PC-3 (cell line): ENCODE results near the gene ERO1B. TPM values are rescaled to one million over a fixed set of nuclear protein-coding genes. Genes with fewer than 3 reads are reported as not detected.
"Not testable (repeated sequence)": the region's sequence is repeated elsewhere in the genome, so short reads cannot be mapped to it uniquely, and the experiment has no call there.

Experiments
- ATAC-seq: fragments of 200-7000 bp; cut with Tn5 transposase; 2 replicates; pipeline ENCODE4 v1.9.1; 2020; ENCODE audit warnings: mild to moderate bottlenecking, moderate library complexity
- Bru-seq: library from RNA; stranded (reverse); fragments of 400-500 nt; gene quantifications from one replicate; lab custom pipeline; 2021; lab: Mats Ljungman, UMichigan
- BruChase-seq, 2 experiments: library from RNA; stranded (reverse); fragments of 400-500 nt; gene quantifications; one replicate each; lab custom pipeline; 2021; lab: Mats Ljungman, UMichigan
- BruUV-seq: library from RNA; stranded (reverse); fragments of 400-500 nt; replicated peaks from 2 replicates; lab custom pipeline; 2021; lab: Mats Ljungman, UMichigan
- CTCF ChIA-PET: fragments of 300-600 bp; sonication (Branson Sonifier 250); formaldehyde crosslinking; loops from one replicate; lab custom pipeline; 2022; ENCODE audit warnings: antibody characterized with exemption; lab: Charles Lee
- POLR2A ChIA-PET: fragments of 300-600 bp; sonication (Branson Sonifier 250); formaldehyde crosslinking; loops from one replicate; lab custom pipeline; 2022; ENCODE audit warnings: antibody characterized with exemption; ENCODE audit not compliant: unreplicated experiment; lab: Charles Lee
- DNase-seq: peaks from one replicate; pipeline ENCODE4 v3.0.0-alpha.2; 2015
- H2AFZ ChIP-seq: fragments of 300-600 bp; sonication (generic); 2 replicates; pipeline ENCODE4 v1.6.0; 2016; ENCODE audit warnings: antibody characterized with exemption, low read length
- H3F3A ChIP-seq: fragments of 300-600 bp; sonication (generic); one replicate; pipeline ENCODE4 v1.6.0; 2017; ENCODE audit warnings: antibody characterized with exemption, low read length, control low read depth, mild to moderate bottlenecking; ENCODE audit not compliant: unreplicated experiment
- H3K27ac ChIP-seq: fragments of 300-600 bp; sonication (generic); 2 replicates; pipeline ENCODE4 v1.5.1; 2016; ENCODE audit warnings: mild to moderate bottlenecking, low read length
- H3K27me3 ChIP-seq: fragments of 300-600 bp; sonication (generic); 2 replicates; pipeline ENCODE4 v1.6.1; 2016; ENCODE audit warnings: low read length, mixed read lengths
- H3K36me3 ChIP-seq: fragments of 300-600 bp; sonication (generic); 2 replicates; pipeline ENCODE4 v1.6.1; 2016; ENCODE audit warnings: low read depth, mixed run types, low read length, mixed read lengths
- H3K4me1 ChIP-seq: fragments of 300-600 bp; sonication (generic); 2 replicates; pipeline ENCODE4 v1.5.1; 2016; ENCODE audit warnings: low read length; ENCODE audit not compliant: insufficient read depth
- H3K4me2 ChIP-seq: fragments of 300-600 bp; sonication (generic); 2 replicates; pipeline ENCODE4 v1.6.0; 2016; ENCODE audit warnings: low read length
- H3K4me3 ChIP-seq: fragments of 300-600 bp; sonication (generic); 2 replicates; pipeline ENCODE4 v1.5.1; 2016; ENCODE audit warnings: mild to moderate bottlenecking, low read length, mixed read lengths
- H3K79me2 ChIP-seq: fragments of 300-600 bp; sonication (generic); 2 replicates; pipeline ENCODE4 v1.6.1; 2017; ENCODE audit warnings: low read length, mixed read lengths
- H3K9ac ChIP-seq: fragments of 300-600 bp; sonication (generic); 2 replicates; pipeline ENCODE4 v1.6.0; 2016; ENCODE audit warnings: mild to moderate bottlenecking, low read length
- H3K9me2 ChIP-seq: fragments of 300-600 bp; sonication (generic); replicated peaks from 2 replicates; pipeline ENCODE4 v1.6.1; 2016; ENCODE audit warnings: mixed run types, low read length, mixed read lengths
- H3K9me3 ChIP-seq: fragments of 300-600 bp; sonication (generic); 2 replicates; pipeline ENCODE4 v1.6.1; 2016; ENCODE audit warnings: low read length, mixed read lengths
- H4K20me1 ChIP-seq: fragments of 300-600 bp; sonication (generic); 2 replicates; pipeline ENCODE4 v1.6.1; 2016; ENCODE audit warnings: low read length, mixed read lengths
- EZH2 ChIP-seq: fragments of 300-600 bp; sonication (generic); IDR thresholded peaks from one replicate; pipeline ENCODE4 v1.6.1; 2017; ENCODE audit warnings: antibody characterized with exemption, mild to moderate bottlenecking, low read length; ENCODE audit not compliant: unreplicated experiment
- EZH2phosphoT487 ChIP-seq: fragments of 300-600 bp; sonication (generic); IDR thresholded peaks from 2 replicates; pipeline ENCODE4 v1.6.1; 2018; ENCODE audit warnings: mild to moderate bottlenecking, antibody characterized with exemption, low read length, borderline replicate concordance
- intact Hi-C: fragments of 100-400 bp; cut with micrococcal nuclease; formaldehyde crosslinking; loops from 2 replicates; pipeline ENCODE4 v1.9.0; 2023
- long read RNA-seq: library from polyadenylated mRNA; unstranded; transcript quantifications from one replicate; pipeline ENCODE4 v2.0.0, GENCODE V29; 2021; ENCODE audit not compliant: unreplicated experiment
- total RNA-seq: library from RNA; depleted of rRNA; stranded (reverse); fragments of >200 nt; gene quantifications from 2 replicates; pipeline ENCODE4 v1.2.3, GENCODE V29; 2014; rRNA removed
- TF ChIP-seq, protein P1 (sequence below): fragments of 300-600 bp; sonication (generic); conservative IDR thresholded peaks from 2 replicates; pipeline ENCODE4 v1.5.1; 2017; ENCODE audit warnings: antibody characterized with exemption, low read depth, mild to moderate bottlenecking, low read length

ERO1B gene, protein sequence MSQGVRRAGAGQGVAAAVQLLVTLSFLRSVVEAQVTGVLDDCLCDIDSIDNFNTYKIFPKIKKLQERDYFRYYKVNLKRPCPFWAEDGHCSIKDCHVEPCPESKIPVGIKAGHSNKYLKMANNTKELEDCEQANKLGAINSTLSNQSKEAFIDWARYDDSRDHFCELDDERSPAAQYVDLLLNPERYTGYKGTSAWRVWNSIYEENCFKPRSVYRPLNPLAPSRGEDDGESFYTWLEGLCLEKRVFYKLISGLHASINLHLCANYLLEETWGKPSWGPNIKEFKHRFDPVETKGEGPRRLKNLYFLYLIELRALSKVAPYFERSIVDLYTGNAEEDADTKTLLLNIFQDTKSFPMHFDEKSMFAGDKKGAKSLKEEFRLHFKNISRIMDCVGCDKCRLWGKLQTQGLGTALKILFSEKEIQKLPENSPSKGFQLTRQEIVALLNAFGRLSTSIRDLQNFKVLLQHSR
- total RNA-seq (0.46 and 0.95 TPM in 2 replicates), Bru-seq, nascent RNA (percentile 67 among the genes with signal in this experiment), BruChase-seq, experiment 1, labeled RNA remaining after a 6-hour chase (percentile 49 among the genes with signal in this experiment), BruChase-seq, experiment 2, labeled RNA remaining after a 2-hour chase (percentile 54 among the genes with signal in this experiment)
- long read RNA-seq, partial matches to known transcripts, result 2 of 16 reads
- long read RNA-seq, other reads (novel, unspliced or antisense), result 14 of 16 reads

DNA sequence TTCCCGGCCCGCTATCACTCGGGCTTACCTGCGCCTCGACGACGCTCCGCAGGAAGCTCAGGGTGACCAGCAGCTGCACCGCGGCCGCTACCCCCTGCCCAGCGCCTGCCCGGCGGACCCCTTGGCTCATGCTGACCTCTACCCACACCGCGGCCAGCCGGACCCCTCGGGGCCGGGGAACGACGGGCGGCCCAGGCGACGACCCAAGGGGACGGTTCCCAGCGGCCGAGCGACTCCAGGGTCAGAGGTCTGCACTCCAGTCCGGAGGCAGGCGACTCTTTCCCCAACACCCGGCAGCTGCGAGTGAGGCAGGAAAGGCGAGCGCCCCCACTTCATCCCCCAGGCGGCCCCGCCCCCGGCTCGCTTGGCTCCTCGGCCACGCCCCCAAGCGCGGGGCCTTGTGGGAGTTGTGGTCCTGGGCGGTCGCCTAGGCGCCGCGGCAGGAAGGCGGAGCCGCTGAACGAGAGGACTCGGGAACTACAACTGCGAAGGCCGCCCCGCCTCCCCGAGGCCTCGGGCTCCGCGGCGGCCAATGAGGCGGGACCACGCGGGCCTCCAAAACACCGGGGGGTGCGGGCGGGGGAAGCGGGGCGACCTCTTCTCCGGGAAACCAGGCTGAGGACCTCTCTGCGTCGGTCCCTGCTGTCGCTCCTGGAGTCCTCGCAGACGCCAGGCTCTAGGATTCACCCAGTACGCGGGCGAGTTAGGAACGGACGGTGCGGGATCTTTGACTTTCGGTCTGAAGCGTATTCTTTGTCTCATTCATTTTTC lies at the start of gene ERO1B:
ERO1B (minus strand) TSS at position 305 of the 771 bp plus-strand sequence; CDS start at position 130, 175 bp downstream.
- Histone ChIP-seq H3K79me2 (no peaks in the 10 kb centered on the region), H3K9ac (peak within 1 kb of the TSS; percentile 70), H3K4me3 (peak within 1 kb of the TSS; percentile 84), H3K4me1 (peaks cover 7% of the 10 kb centered on the region; the same call in 1 of the 2 replicates), H3K9me3 (no peaks in the 10 kb centered on the region), H3K27me3 (no peaks in the 10 kb centered on the region), H3K36me3 (no peaks in the 10 kb centered on the region), H3K4me2 (peak within 1 kb of the TSS; percentile 98), H4K20me1 (no peaks in the 10 kb centered on the region), H3F3A (no peaks in the 10 kb centered on the region), H2AFZ (peak within 1 kb of the TSS; percentile 97), H3K27ac (no peak within 1 kb of the TSS), H3K9me2 (no peaks in the 10 kb centered on the region)
- POLR2A ChIA-PET, result no interaction called here
- no peak for TF ChIP-seq EZH2phosphoT487
- no peak for TF ChIP-seq EZH2
- TF ChIP-seq, protein P1, sequence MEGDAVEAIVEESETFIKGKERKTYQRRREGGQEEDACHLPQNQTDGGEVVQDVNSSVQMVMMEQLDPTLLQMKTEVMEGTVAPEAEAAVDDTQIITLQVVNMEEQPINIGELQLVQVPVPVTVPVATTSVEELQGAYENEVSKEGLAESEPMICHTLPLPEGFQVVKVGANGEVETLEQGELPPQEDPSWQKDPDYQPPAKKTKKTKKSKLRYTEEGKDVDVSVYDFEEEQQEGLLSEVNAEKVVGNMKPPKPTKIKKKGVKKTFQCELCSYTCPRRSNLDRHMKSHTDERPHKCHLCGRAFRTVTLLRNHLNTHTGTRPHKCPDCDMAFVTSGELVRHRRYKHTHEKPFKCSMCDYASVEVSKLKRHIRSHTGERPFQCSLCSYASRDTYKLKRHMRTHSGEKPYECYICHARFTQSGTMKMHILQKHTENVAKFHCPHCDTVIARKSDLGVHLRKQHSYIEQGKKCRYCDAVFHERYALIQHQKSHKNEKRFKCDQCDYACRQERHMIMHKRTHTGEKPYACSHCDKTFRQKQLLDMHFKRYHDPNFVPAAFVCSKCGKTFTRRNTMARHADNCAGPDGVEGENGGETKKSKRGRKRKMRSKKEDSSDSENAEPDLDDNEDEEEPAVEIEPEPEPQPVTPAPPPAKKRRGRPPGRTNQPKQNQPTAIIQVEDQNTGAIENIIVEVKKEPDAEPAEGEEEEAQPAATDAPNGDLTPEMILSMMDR, result no peak
- BruUV-seq, result no TSS peak
- intact Hi-C loops, result loop anchor here (1.0 to 5.0 kb wide), 2 partner anchors 24 to 250 kb away; no protein-coding TSS in a partner anchor
- DNase-seq (peak; percentile 92), ATAC-seq (peak; percentile 95)
- CTCF ChIA-PET, result no interaction called here

DNA sequence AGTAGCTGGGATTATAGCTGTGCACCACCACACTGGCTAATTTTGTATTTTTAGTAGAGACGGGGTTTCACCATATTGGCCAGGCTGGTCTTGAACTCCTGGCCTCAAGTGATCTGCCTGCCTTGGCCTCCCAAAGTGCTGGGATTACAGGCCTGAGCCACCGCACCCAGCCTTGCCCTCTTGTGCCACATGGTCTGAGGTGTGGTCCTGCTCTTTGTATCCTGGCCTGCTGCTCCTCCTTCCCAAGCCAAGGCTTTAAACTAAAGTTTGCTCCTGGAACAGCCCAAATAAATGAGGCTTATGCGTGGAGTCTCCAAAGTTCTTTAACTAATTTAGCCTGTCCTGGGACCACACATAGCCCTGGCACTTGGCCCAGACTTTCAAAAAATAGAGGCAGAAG lies 49.7 kb upstream of the ERO1B start:
- H3K4me2 ChIP-seq, H3K27ac ChIP-seq, H3K9me3 ChIP-seq, H3K79me2 ChIP-seq, BruUV-seq, POLR2A ChIA-PET, H3K4me3 ChIP-seq, H3F3A ChIP-seq, H3K9me2 ChIP-seq, H3K4me1 ChIP-seq, CTCF ChIA-PET, H4K20me1 ChIP-seq, H3K36me3 ChIP-seq, H3K27me3 ChIP-seq, H2AFZ ChIP-seq, DNase-seq, ATAC-seq, intact Hi-C loops, H3K9ac ChIP-seq: not testable (repeated sequence)

DNA sequence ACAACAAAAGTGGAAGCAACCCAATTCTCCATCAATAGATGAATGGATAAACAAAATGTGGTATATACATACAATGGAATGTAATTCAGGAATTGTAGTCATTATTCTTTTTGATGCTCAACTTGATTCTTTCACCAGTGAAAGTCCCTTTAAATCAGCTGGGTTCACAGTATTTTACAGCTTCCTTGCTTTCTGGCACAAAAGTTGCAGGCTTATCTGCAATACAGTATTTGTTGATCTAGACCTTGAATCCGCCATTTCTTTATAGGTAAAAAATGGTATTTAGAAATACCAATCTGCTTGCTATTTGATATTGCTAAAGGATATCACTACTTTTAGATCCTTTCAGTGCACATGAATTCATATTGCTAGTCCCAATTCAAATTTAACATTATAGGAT lies 44.7 kb upstream of the ERO1B start:
- no peaks in the 10 kb centered on the region for H3F3A ChIP-seq
- H3K9ac ChIP-seq, result no peak overlapping the region
- no peak overlapping the region for H3K27ac ChIP-seq
- intact Hi-C loops, result no loop called here
- H2AFZ ChIP-seq, result no peak overlapping the region
- no peaks in the 10 kb centered on the region for H3K27me3 ChIP-seq
- BruUV-seq, result no TSS peak
- H3K79me2 ChIP-seq, result no peaks in the 10 kb centered on the region
- no peaks in the 10 kb centered on the region for H3K4me1 ChIP-seq
- no peaks in the 10 kb centered on the region for H4K20me1 ChIP-seq
- H3K9me2 ChIP-seq, result no peaks in the 10 kb centered on the region
- CTCF ChIA-PET, result no interaction called here
- no peak for TF ChIP-seq EZH2phosphoT487
- TF ChIP-seq, protein P1, result no peak
- TF ChIP-seq EZH2, result no peak
- no peaks in the 10 kb centered on the region for H3K9me3 ChIP-seq
- no peaks in the 10 kb centered on the region for H3K36me3 ChIP-seq
- no peak overlapping the region for H3K4me2 ChIP-seq
- POLR2A ChIA-PET, result no interaction called here
- H3K4me3 ChIP-seq, result no peak overlapping the region
- ATAC-seq (no peak), DNase-seq (no peak)
